Fibroblast of mammary gland (primary cell): ENCODE data around the gene ERP27.

Source experiments
- DNase-seq: peaks from one replicate; pipeline ENCODE4 v3.0.0-alpha.2; 2010; ENCODE audit warnings: low read depth
- H3K4me3 ChIP-seq: 2 replicates; pipeline ENCODE4 v1.5.1; 2011; ENCODE audit warnings: low read depth, mild to moderate bottlenecking, low read length, moderate library complexity; ENCODE audit not compliant: control insufficient read depth
- CTCF ChIP-seq: conservative IDR thresholded peaks from 2 replicates; pipeline ENCODE4 v1.5.1; 2011; ENCODE audit warnings: low read depth, low read length, inconsistent platforms; ENCODE audit not compliant: control insufficient read depth, insufficient read depth

ERP27 gene

GRCh38 chr12:14913381-14913781 lies 25.0 kb downstream of the ERP27 start:
- DNase-seq = no peak
- H3K4me3 ChIP-seq = no peak overlapping the region
- TF ChIP-seq CTCF = no peak

- TF ChIP-seq CTCF = no peak
- no peak overlapping the region for H3K4me3 ChIP-seq
- DNase-seq = no peak
Observed at GRCh38 chr12:14911131-14911530, 27.2 kb downstream of the ERP27 start.

- no peak for TF ChIP-seq CTCF
- DNase-seq = peak; percentile 45
- no peak overlapping the region for H3K4me3 ChIP-seq
Observed at GRCh38 chr12:14910090-14910915, 28.0 kb downstream of the ERP27 start.

GRCh38 chr12:14907953-14908352 lies 30.4 kb downstream of the ERP27 start:
- DNase-seq = no peak
- TF ChIP-seq CTCF = no peak
- no peak overlapping the region for H3K4me3 ChIP-seq

GRCh38 chr12:14906114-14906513 lies 32.2 kb downstream of the ERP27 start:
- H3K4me3 ChIP-seq = no peak overlapping the region
- TF ChIP-seq CTCF = no peak
- no peak for DNase-seq

GRCh38 chr12:14905269-14906004 lies 32.9 kb downstream of the ERP27 start:
- no peak for DNase-seq
- no peak for TF ChIP-seq CTCF
- H3K4me3 ChIP-seq = no peak overlapping the region

GRCh38 chr12:14904854-14905253 lies 33.5 kb downstream of the ERP27 start:
- no peak overlapping the region for H3K4me3 ChIP-seq
- no peak for TF ChIP-seq CTCF
- DNase-seq = no peak
